Measurements from ENCODE around the gene ZNF316.

ZNF316 gene

GRCh38 chr7:6636741-6637543 is at the start of gene ZNF316:
Gene ZNF316, plus strand, starts transcription at chr7:6637318. Its CDS starts 5,092 bp downstream, at chr7:6642410.
- DNase-seq: peak; percentile 93

DNA sequence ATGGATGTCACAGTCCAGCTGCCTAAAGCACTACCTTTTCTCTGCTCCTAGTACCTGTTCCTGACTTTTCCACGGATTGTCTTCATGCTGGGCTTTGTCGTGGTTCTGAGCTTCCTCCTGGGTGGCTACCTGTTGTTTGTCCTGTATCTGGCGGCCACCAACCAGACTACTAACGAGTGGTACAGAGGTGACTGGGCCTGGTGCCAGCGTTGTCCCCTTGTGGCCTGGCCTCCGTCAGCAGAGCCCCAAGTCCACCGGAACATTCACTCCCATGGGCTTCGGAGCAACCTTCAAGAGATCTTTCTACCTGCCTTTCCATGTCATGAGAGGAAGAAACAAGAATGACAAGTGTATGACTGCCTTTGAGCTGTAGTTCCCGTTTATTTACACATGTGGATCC is 48.6 kb upstream of the ZNF316 start:
- DNase-seq: no peak

- DNase-seq: no peak
These were observed 47.8 kb upstream of the ZNF316 start for GRCh38 chr7:6589151-6589828.

DNA sequence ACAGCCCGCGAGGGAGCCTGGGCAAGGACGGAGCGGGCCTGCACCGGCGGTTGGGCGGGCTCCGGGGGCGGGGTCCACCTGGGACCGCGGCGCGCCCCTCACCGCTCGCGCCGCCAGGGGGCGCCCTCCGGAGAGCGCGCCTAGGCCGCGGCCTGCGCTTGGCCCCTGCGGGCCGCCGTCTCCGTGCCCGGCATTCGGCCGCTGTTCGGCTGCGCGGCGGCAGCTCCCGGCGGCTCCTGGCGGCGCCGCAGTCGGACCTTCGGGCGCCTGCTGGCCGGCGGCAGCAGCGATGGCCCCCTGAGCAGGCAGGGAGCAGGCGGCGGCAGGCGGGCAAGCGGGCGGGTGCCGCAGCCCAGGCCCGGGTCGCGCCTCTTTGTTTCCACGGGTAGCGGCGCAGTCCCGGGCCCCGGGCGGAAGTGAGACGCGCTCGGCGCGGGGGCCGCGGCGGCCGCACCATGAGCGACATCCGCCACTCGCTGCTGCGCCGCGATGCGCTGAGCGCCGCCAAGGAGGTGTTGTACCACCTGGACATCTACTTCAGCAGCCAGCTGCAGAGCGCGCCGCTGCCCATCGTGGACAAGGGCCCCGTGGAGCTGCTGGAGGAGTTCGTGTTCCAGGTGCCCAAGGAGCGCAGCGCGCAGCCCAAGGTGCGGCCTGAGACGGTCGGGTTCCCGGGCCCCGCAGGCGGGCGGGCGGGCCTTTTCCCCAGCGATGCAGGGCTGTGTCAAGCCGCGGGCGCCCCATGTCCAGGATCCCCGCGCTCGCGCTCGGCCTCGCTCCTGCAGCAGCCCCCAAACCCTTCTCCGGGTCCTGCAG is 47.1 kb upstream of the ZNF316 start, which contains the start of gene INTS15:
TSS of gene INTS15 (plus strand) at position 193 of the 816 bp plus-strand sequence. CDS start at position 456, 263 bp downstream.
- DNase-seq: peak; percentile 84

GRCh38 chr7:6590645-6591110 is 46.4 kb upstream of the ZNF316 start:
- no peak for DNase-seq

- DNase-seq: no peak
These were observed 37.0 kb upstream of the ZNF316 start for GRCh38 chr7:6600093-6600492.

GRCh38 chr7:6604458-6604857 is 32.7 kb upstream of the ZNF316 start:
- DNase-seq: no peak

DNA sequence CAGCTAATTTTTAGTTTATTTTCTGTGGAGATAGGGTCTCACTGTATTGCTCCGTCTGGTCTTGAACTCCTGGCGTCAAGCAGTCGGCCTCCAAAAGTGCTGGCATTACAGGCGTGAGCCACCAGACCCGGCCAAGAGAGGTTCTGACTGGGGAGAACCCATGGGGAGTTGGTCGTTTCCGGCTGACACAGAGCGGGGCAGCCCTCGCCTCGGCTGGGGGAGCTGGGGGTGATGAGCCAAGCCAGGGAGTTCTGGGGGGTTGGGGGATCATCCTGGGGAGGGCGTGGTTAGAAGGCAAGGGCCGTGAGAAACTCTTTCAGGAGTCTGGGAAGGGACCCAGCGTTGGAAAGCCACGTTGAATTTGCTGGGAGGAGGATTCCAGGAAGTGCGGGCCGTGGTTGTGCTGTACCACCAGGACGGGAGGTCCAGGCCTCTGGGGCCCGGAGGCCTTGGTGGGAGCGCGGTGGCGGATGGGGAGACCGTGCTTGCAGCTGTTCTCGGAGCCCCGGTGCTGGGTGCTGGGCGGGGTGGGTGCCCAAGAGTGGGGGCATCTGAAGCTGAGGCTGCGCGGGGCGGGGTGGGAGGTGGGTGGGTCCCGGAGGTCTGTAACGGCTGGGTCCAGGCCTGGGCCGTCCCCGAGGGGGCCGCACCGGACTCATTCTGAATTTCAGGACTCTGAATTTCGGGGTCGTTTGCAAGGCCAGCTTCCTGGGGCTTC is 30.1 kb upstream of the ZNF316 start:
- no peak for DNase-seq

- no peak for DNase-seq
These were observed 29.5 kb upstream of the ZNF316 start for GRCh38 chr7:6607651-6608051.

- DNase-seq: no peak
These were observed 29.0 kb upstream of the ZNF316 start for GRCh38 chr7:6608081-6608480.

GRCh38 chr7:6608794-6609193 is 28.3 kb upstream of the ZNF316 start:
- DNase-seq: no peak

GRCh38 chr7:6612819-6613218 is 24.3 kb upstream of the ZNF316 start:
- no peak for DNase-seq

- no peak for DNase-seq
These were observed 23.4 kb upstream of the ZNF316 start for GRCh38 chr7:6613706-6614105.

- no peak for DNase-seq
These were observed 22.0 kb upstream of the ZNF316 start, which contains the start of gene ZNF853 for GRCh38 chr7:6614953-6615722. Gene ZNF853, plus strand, starts transcription at chr7:6615610. Its CDS starts 565 bp downstream, at chr7:6616175.

- DNase-seq: no peak
These were observed 21.2 kb upstream of the ZNF316 start for GRCh38 chr7:6615723-6616555.

DNA sequence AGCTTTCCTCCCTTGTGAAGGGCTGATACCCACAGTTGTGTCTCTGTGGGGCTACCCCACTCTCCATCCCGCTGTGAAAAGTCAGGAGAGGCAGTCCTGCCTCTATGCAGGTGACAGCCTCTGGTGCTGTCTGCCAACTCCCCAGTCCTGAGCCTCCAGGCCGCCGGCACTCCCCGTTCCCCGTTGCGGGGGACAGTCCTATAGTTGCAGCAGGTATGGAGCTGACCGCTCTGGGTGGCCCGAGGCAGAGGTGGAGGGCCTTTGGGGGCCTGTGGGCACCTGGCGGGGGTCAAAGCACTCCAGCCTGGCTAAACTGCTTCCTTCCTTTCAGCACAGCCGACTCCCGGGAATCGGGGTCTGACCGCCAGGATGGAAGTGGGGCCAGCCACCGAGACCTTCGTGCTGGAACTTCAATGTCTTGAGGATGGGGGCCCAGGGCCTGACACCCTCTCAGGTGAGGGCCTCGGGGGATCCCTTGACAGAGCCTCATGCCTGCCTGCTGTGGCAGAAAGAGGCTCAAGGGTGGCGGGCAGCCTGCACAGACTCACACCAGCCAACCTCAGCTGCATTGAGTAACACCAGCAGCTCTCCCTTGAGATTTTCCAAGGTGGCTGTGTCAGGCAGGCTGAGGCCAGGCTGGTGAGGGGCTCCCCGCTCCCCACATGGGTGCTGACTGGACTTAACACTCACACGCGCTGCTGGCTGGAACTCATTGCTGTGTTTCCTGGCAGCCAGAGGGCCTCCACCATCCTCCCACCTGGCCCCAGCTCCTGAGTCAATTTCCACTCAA is 20.1 kb upstream of the ZNF316 start:
- DNase-seq: no peak

DNA sequence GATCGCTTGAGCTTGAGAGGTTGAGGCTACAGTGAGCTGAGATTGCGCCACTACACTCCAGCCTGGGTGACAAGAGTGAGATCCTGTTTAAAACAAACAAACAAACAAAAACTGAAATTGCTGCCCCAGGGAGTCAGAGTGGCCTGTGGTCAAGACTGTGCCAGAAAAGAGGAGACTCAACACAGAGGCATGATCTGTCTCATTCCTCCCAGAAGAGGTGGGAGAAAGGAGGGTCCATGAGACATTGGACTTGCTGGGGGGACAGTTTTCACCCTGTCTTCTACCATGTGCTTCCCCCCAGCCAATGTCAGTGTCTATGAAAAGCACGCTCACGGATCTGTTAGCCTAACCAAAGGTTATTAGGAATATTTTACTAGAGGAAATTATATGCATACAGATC is 18.5 kb upstream of the ZNF316 start:
- DNase-seq: no peak

- no peak for DNase-seq
These were observed 17.2 kb upstream of the ZNF316 start for GRCh38 chr7:6619961-6620360.

DNA sequence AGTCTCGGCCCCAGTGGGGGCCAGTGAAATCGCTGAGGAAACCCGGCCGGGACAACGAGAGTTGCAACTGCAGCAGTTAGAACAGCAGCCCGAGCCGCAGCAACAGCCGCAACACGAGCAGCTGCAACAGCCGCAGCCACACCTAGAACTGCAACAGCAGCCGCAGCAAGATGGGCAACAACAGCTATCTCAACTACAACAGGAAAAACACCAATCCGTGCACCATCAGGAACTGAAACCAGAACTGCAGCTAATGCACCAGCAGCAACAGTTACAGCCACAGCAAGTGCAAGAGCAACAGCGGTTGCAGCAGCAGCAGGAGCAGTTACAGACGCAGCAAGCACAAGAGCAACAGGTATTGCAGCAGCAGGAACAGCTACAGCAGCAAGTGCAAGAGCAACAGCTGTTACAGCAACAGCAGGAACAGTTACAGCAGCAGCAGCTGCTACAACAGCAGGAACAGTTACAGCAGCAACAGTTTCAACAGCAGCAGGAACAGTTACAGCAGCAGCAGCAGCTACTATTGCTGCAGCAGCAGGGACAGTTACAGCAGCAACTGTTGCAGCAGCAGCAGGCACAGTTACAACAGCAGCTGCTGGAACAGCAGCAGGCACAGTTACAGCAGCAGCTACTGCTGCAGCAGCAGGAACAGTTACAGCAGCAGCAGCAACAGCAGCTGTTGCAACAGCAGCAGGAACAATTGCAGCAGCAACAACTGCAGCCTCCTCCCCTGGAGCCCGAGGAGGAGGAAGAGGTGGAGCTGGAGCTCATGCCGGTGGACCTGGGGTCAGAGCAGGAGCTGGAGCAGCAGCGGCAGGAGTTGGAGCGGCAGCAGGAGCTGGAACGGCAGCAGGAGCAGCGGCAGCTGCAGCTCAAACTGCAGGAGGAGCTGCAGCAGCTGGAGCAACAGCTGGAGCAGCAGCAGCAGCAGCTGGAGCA is 15.7 kb upstream of the ZNF316 start:
- DNase-seq: no peak
